Coronary artery (tissue), 2 donors: ENCODE results near the gene ARL16.

Experiments
- DNase-seq: peaks from one replicate; pipeline ENCODE4 v3.0.0-alpha.2; 2017; ENCODE audit warnings: low spot score
- H3K27ac ChIP-seq, 2 donors: fragments of 200-600 bp; sonication (generic); one replicate each; pipeline ENCODE4 v1.5.1; 2016 to 2019
- H3K4me3 ChIP-seq: fragments of 200-600 bp; sonication (generic); 2 replicates; pipeline ENCODE4 v1.5.1; 2016; ENCODE audit warnings: mild to moderate bottlenecking, moderate library complexity
- CTCF ChIP-seq: fragments of 200-600 bp; sonication (generic); IDR thresholded peaks from one replicate; pipeline ENCODE4 v1.5.1; 2019; ENCODE audit warnings: antibody characterized with exemption

Gene ARL16

GRCh38 chr17:81715107-81715871 is 31.7 kb upstream of the ARL16 start:
- no peak for TF ChIP-seq CTCF
- H3K27ac ChIP-seq: no peak overlapping the region
- DNase-seq: no peak
- H3K4me3 ChIP-seq: no peak overlapping the region

- DNase-seq: no peak
- Histone ChIP-seq H3K4me3 (no peak overlapping the region), H3K27ac (no peak overlapping the region)
- TF ChIP-seq CTCF: no peak
These were observed 31.0 kb upstream of the ARL16 start for GRCh38 chr17:81714412-81715106.

- no peak for DNase-seq
- peak overlapping the region; percentile 0 for H3K4me3 ChIP-seq
- no peak for TF ChIP-seq CTCF
- no peak overlapping the region for H3K27ac ChIP-seq
These were observed 30.2 kb upstream of the ARL16 start for GRCh38 chr17:81713556-81714411.

- no peak for DNase-seq
- TF ChIP-seq CTCF: no peak
- Histone ChIP-seq H3K4me3 (peak overlapping the region; percentile 81), H3K27ac (peak overlapping the region in 1 of 2 donors; percentile 65)
These were observed 29.5 kb upstream of the ARL16 start for GRCh38 chr17:81713004-81713555.

GRCh38 chr17:81712468-81713003 is 28.9 kb upstream of the ARL16 start:
- TF ChIP-seq CTCF: no peak
- DNase-seq: no peak
- Histone ChIP-seq H3K27ac (peak overlapping the region in 1 of 2 donors; percentile 65), H3K4me3 (peak overlapping the region; percentile 81)

- no peak for DNase-seq
- TF ChIP-seq CTCF: no peak
- peak within 1 kb of the TSS; percentile 81 for H3K4me3 ChIP-seq
- H3K27ac ChIP-seq: peak within 1 kb of the TSS in 1 of 2 donors; percentile 65
These were observed 28.3 kb upstream of the ARL16 start, which contains the start of gene SLC25A10 for GRCh38 chr17:81711814-81712467. Gene SLC25A10, plus strand, starts transcription at chr17:81712284. Its CDS starts 143 bp downstream, at chr17:81712427.
